ENCODE results near the gene DNMT3L.
"Not testable (repeated sequence)": the region's sequence is repeated elsewhere in the genome, so short reads cannot be mapped to it uniquely, and the experiment has no call there.

DNA sequence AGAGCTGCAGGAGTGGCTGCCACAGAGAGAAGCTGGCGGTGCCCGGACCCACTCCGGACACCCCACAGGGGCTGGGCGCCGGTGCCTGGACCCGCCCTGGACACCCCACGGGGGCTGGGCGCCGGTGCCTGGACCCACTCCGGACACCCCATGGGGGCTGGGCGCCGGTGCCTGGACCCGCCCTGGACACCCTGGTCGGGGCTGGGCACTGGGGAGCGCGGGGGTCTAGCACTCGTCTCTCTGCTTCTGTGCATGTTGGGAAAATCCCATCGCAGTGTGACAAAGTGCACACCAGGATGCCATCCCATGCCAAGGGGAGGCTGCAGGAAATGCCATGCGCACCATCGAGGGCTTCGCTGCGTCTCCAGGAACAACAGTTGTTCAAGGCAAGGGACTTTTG is 32.1 kb downstream of the DNMT3L start:
- TF ChIP-seq, protein P1, sequence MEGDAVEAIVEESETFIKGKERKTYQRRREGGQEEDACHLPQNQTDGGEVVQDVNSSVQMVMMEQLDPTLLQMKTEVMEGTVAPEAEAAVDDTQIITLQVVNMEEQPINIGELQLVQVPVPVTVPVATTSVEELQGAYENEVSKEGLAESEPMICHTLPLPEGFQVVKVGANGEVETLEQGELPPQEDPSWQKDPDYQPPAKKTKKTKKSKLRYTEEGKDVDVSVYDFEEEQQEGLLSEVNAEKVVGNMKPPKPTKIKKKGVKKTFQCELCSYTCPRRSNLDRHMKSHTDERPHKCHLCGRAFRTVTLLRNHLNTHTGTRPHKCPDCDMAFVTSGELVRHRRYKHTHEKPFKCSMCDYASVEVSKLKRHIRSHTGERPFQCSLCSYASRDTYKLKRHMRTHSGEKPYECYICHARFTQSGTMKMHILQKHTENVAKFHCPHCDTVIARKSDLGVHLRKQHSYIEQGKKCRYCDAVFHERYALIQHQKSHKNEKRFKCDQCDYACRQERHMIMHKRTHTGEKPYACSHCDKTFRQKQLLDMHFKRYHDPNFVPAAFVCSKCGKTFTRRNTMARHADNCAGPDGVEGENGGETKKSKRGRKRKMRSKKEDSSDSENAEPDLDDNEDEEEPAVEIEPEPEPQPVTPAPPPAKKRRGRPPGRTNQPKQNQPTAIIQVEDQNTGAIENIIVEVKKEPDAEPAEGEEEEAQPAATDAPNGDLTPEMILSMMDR (IDR thresholded peaks at IDR 0.05) = not testable (repeated sequence)
- not testable (repeated sequence) for TF ChIP-seq POLR2A, EP300 (IDR thresholded peaks at IDR 0.05)
